MM.1S (cell line): ENCODE measurements around the gene CDH4.

Source experiments
- DNase-seq: peaks from one replicate; pipeline ENCODE4 v3.0.0-alpha.2; 2015
- H2AFZ ChIP-seq: fragments of 300-600 bp; sonication (generic); 2 replicates; pipeline ENCODE4 v1.6.0; 2016; ENCODE audit warnings: antibody characterized with exemption, low read length
- H3F3A ChIP-seq: fragments of 300-600 bp; sonication (generic); 2 replicates; pipeline ENCODE4 v1.6.1; 2016; ENCODE audit warnings: mild to moderate bottlenecking, antibody characterized with exemption, low read length, moderate library complexity, mixed read lengths; ENCODE audit not compliant: insufficient read depth
- H3K27ac ChIP-seq: fragments of 300-600 bp; sonication (generic); 2 replicates; pipeline ENCODE4 v1.5.1; 2016; ENCODE audit warnings: mild to moderate bottlenecking, low read length
- H3K27me3 ChIP-seq: fragments of 300-600 bp; sonication (generic); replicated peaks from 2 replicates; pipeline ENCODE4 v1.6.0; 2016; ENCODE audit warnings: low read length; ENCODE audit not compliant: insufficient read depth
- H3K36me3 ChIP-seq: fragments of 300-600 bp; sonication (generic); replicated peaks from 2 replicates; pipeline ENCODE4 v1.6.1; 2016; ENCODE audit warnings: mild to moderate bottlenecking, low read length, mixed read lengths; ENCODE audit not compliant: insufficient read depth
- H3K4me1 ChIP-seq: fragments of 300-600 bp; sonication (generic); 2 replicates; pipeline ENCODE4 v1.6.1; 2016; ENCODE audit warnings: low read length, mixed read lengths
- H3K4me2 ChIP-seq: fragments of 300-600 bp; sonication (generic); 2 replicates; pipeline ENCODE4 v1.6.0; 2016; ENCODE audit warnings: low read depth, low read length
- H3K4me3 ChIP-seq: fragments of 300-600 bp; sonication (generic); 2 replicates; pipeline ENCODE4 v1.5.1; 2016; ENCODE audit warnings: low read length, mixed read lengths
- H3K79me2 ChIP-seq: fragments of 300-600 bp; sonication (generic); 2 replicates; pipeline ENCODE4 v1.6.1; 2016; ENCODE audit warnings: mixed run types, low read length, mixed read lengths
- H3K9ac ChIP-seq: fragments of 300-600 bp; sonication (generic); 2 replicates; pipeline ENCODE4 v1.6.1; 2016; ENCODE audit warnings: low read length, mixed read lengths
- H3K9me2 ChIP-seq: fragments of 300-600 bp; sonication (generic); replicated peaks from 2 replicates; pipeline ENCODE4 v1.6.1; 2016; ENCODE audit warnings: mild to moderate bottlenecking, low read length, mixed read lengths; ENCODE audit not compliant: insufficient read depth
- H3K9me3 ChIP-seq: fragments of 300-600 bp; sonication (generic); replicated peaks from 2 replicates; pipeline ENCODE4 v1.6.1; 2016; ENCODE audit warnings: mild to moderate bottlenecking, low read length, mixed read lengths; ENCODE audit not compliant: insufficient read depth
- H4K20me1 ChIP-seq: fragments of 300-600 bp; sonication (generic); 2 replicates; pipeline ENCODE4 v1.6.1; 2016; ENCODE audit warnings: mild to moderate bottlenecking, low read length, moderate library complexity, mixed read lengths; ENCODE audit not compliant: insufficient read depth
- CTCF ChIP-seq: fragments of 300-600 bp; sonication (generic); IDR thresholded peaks from 2 replicates; pipeline ENCODE4 v1.5.1; 2016; ENCODE audit warnings: antibody characterized with exemption, low read length, mixed read lengths
- EZH2 ChIP-seq: fragments of 300-600 bp; sonication (generic); optimal IDR thresholded peaks from 2 replicates; pipeline ENCODE3; 2017; ENCODE audit warnings: low read depth, mild to moderate bottlenecking, antibody characterized with exemption, low read length, mixed read lengths
- EZH2phosphoT487 ChIP-seq: fragments of 300-600 bp; sonication (generic); IDR thresholded peaks from 2 replicates; pipeline ENCODE4 v1.6.1; 2018; ENCODE audit warnings: antibody characterized with exemption, low read length

CDH4 gene

GRCh38 chr20:61554617-61555016, 302.6 kb downstream of the CDH4 start:
- Histone ChIP-seq H2AFZ (no peak overlapping the region), H3F3A (no peaks in the 10 kb centered on the region), H3K4me1 (no peaks in the 10 kb centered on the region), H3K9me2 (no peaks in the 10 kb centered on the region), H3K27me3 (peaks cover 78% of the 10 kb centered on the region), H4K20me1 (no peaks in the 10 kb centered on the region), H3K4me2 (no peak overlapping the region), H3K9me3 (no peaks in the 10 kb centered on the region), H3K9ac (no peak overlapping the region), H3K36me3 (no peaks in the 10 kb centered on the region), H3K79me2 (no peaks in the 10 kb centered on the region), H3K4me3 (no peak overlapping the region), H3K27ac (no peak overlapping the region)
- no peak for TF ChIP-seq EZH2
- DNase-seq, result no peak

- no peaks in the 10 kb centered on the region for H3F3A ChIP-seq
- no peak overlapping the region for H3K4me2 ChIP-seq
- H3K4me3 ChIP-seq, result no peak overlapping the region
- H3K27me3 ChIP-seq, result peaks cover 84% of the 10 kb centered on the region
- no peaks in the 10 kb centered on the region for H3K9me2 ChIP-seq
- no peak overlapping the region for H2AFZ ChIP-seq
- H3K27ac ChIP-seq, result no peak overlapping the region
- no peaks in the 10 kb centered on the region for H4K20me1 ChIP-seq
- DNase-seq, result no peak
- H3K79me2 ChIP-seq, result no peaks in the 10 kb centered on the region
- TF ChIP-seq CTCF, result no peak
- no peak for TF ChIP-seq EZH2
- no peak for TF ChIP-seq EZH2phosphoT487
- H3K36me3 ChIP-seq, result no peaks in the 10 kb centered on the region
- no peaks in the 10 kb centered on the region for H3K4me1 ChIP-seq
- no peak overlapping the region for H3K9ac ChIP-seq
- H3K9me3 ChIP-seq, result no peaks in the 10 kb centered on the region
Observed at GRCh38 chr20:61555566-61555965, 303.5 kb downstream of the CDH4 start.

GRCh38 chr20:61556111-61556510, 304.1 kb downstream of the CDH4 start:
- Histone ChIP-seq H3K4me1 (no peaks in the 10 kb centered on the region), H3K79me2 (no peaks in the 10 kb centered on the region), H4K20me1 (no peaks in the 10 kb centered on the region), H3K27ac (no peak overlapping the region), H3K9ac (no peak overlapping the region), H3K27me3 (peaks cover 81% of the 10 kb centered on the region), H3K4me3 (no peak overlapping the region), H3K36me3 (no peaks in the 10 kb centered on the region), H3F3A (no peaks in the 10 kb centered on the region), H3K9me2 (no peaks in the 10 kb centered on the region), H3K9me3 (no peaks in the 10 kb centered on the region), H2AFZ (no peak overlapping the region), H3K4me2 (no peak overlapping the region)
- no peak for DNase-seq
- TF ChIP-seq CTCF, result no peak
- no peak for TF ChIP-seq EZH2
- no peak for TF ChIP-seq EZH2phosphoT487

- no peaks in the 10 kb centered on the region for H3K9me2 ChIP-seq
- DNase-seq, result no peak
- no peaks in the 10 kb centered on the region for H4K20me1 ChIP-seq
- H3K4me2 ChIP-seq, result no peak overlapping the region
- H3K27me3 ChIP-seq, result peaks cover 77% of the 10 kb centered on the region
- H3K79me2 ChIP-seq, result no peaks in the 10 kb centered on the region
- H3K27ac ChIP-seq, result no peak overlapping the region
- no peak overlapping the region for H3K9ac ChIP-seq
- no peak overlapping the region for H3K4me3 ChIP-seq
- H3K9me3 ChIP-seq, result no peaks in the 10 kb centered on the region
- TF ChIP-seq EZH2, result no peak
- no peak for TF ChIP-seq EZH2phosphoT487
- TF ChIP-seq CTCF, result no peak
- no peaks in the 10 kb centered on the region for H3F3A ChIP-seq
- H2AFZ ChIP-seq, result no peak overlapping the region
- H3K36me3 ChIP-seq, result no peaks in the 10 kb centered on the region
- H3K4me1 ChIP-seq, result no peaks in the 10 kb centered on the region
Observed at GRCh38 chr20:61556673-61557072, 304.6 kb downstream of the CDH4 start.
